GM12878 (cell line): ENCODE results near the gene HSPB8.

Source experiments
- ATF3 ChIP-seq: IDR thresholded peaks from 2 replicates; pipeline ENCODE4 v1.6.1; 2011; ENCODE audit warnings: low read depth, mild to moderate bottlenecking, low read length, moderate library complexity, borderline replicate concordance; ENCODE audit errors: extremely low read depth
- EP300 ChIP-seq, 2 experiments: fragments of 150-350 bp in 1 of 2; IDR thresholded peaks; 2 replicates each; pipeline ENCODE4 v1.6.1; 2011 to 2012; ENCODE audit warnings: low read depth in 2 of 2, low read length in 2 of 2, borderline replicate concordance in 1 of 2, improper control_type of control experiment in 1 of 2, inconsistent platforms in 1 of 2; ENCODE audit not compliant: control insufficient read depth in 1 of 2
- FOS ChIP-seq: IDR thresholded peaks from 3 replicates; pipeline ENCODE4 v1.6.1; 2011; ENCODE audit warnings: borderline replicate concordance; ENCODE audit not compliant: insufficient read length; ENCODE audit errors: extremely low read depth
- MTA3 ChIP-seq: IDR thresholded peaks from 2 replicates; pipeline ENCODE4 v1.6.1; 2012; ENCODE audit warnings: low read length, inconsistent platforms, borderline replicate concordance
- NFXL1 ChIP-seq: fragments of 450-650 bp; IDR thresholded peaks from 2 replicates; pipeline ENCODE4 v1.6.1; 2017; ENCODE audit warnings: antibody characterized with exemption, mild to moderate bottlenecking, borderline replicate concordance
- POLR2A ChIP-seq: IDR thresholded peaks from 2 replicates; pipeline ENCODE4 v1.6.1; 2011; ENCODE audit warnings: low read depth, mild to moderate bottlenecking, low read length
- REST ChIP-seq: IDR thresholded peaks from 2 replicates; pipeline ENCODE4 v1.6.1; 2012; ENCODE audit warnings: mild to moderate bottlenecking, low read depth, low read length
- TAF1 ChIP-seq: IDR thresholded peaks from 2 replicates; pipeline ENCODE4 v1.6.1; 2011; ENCODE audit warnings: mild to moderate bottlenecking, low read depth, low read length, borderline replicate concordance
- USF1 ChIP-seq: IDR thresholded peaks from 2 replicates; pipeline ENCODE4 v1.6.1; 2011; ENCODE audit warnings: borderline replicate concordance, low read depth, mild to moderate bottlenecking, moderate library complexity, mixed read lengths, low read length; ENCODE audit not compliant: insufficient read depth; ENCODE audit errors: extremely low read length

GRCh38 chr12:119229837-119230236 lies 51.1 kb downstream of the HSPB8 start:
- TF ChIP-seq TAF1 (no peak), FOS (no peak), NFXL1 (no peak), MTA3 (no peak), POLR2A (no peak), USF1 (peak; percentile 4), ATF3 (0 out of 2 replicates have a peak, but pooled peaks have one; percentile 3), REST (no peak), EP300 (IDR thresholded peaks at IDR 0.05; ENCODE audit: borderline replicate concordance in 1 of 2, control insufficient read depth in 1 of 2, low read depth in 2 of 2, low read length in 2 of 2) (no peak)
